Neutrophil (primary cell): ENCODE results near the gene STUB1.

Source experiments
- H3K27ac ChIP-seq: fragments of 200-600 bp; sonication (generic); 2 replicates; pipeline ENCODE4 v1.5.1; 2016; ENCODE audit warnings: mild to moderate bottlenecking, moderate library complexity
- H3K27me3 ChIP-seq: fragments of 200-600 bp; sonication (generic); 2 replicates; pipeline ENCODE4 v1.6.0; 2016; ENCODE audit warnings: mild to moderate bottlenecking
- H3K36me3 ChIP-seq: fragments of 200-600 bp; sonication (generic); 2 replicates; pipeline ENCODE4 v1.5.1; 2017
- H3K4me1 ChIP-seq, 2 experiments: fragments of 200-600 bp in 1 of 2; sonication (generic) in 1 of 2; 1 replicate in 1 of 2; 2 replicates in 1 of 2; pipeline versions ENCODE4 v1.5.1 to v1.6.1; 2013 to 2016; ENCODE audit warnings: low read depth in 1 of 2, low read length in 1 of 2, mild to moderate bottlenecking in 1 of 2, moderate library complexity in 1 of 2; ENCODE audit not compliant: control insufficient read depth in 1 of 2, insufficient read depth in 1 of 2
- H3K4me3 ChIP-seq, 2 experiments: fragments of 200-600 bp in 1 of 2; sonication (generic) in 1 of 2; 1 replicate in 1 of 2; 2 replicates in 1 of 2; pipeline ENCODE4 v1.5.1; 2013 to 2016; ENCODE audit warnings: low read depth in 1 of 2, low read length in 1 of 2, mild to moderate bottlenecking in 1 of 2, moderate library complexity in 1 of 2
- H3K9me3 ChIP-seq: fragments of 200-600 bp; sonication (generic); 2 replicates; pipeline ENCODE4 v1.5.1; 2016
- CTCF ChIP-seq: fragments of 200-600 bp; sonication (generic); IDR thresholded peaks from 2 replicates; pipeline ENCODE4 v1.5.1; 2016; ENCODE audit warnings: antibody characterized with exemption

Gene STUB1

GRCh38 chr16:652454-653305, 27.5 kb upstream of the STUB1 start:
- Histone ChIP-seq H3K36me3 (peaks cover 6% of the 10 kb centered on the region), H3K27me3 (no peaks in the 10 kb centered on the region), H3K4me1 (peaks cover 21 to 26% of the 10 kb centered on the region in 2 experiments), H3K9me3 (no peaks in the 10 kb centered on the region), H3K27ac (no peak overlapping the region), H3K4me3 (no peak overlapping the region)
- no peak for TF ChIP-seq CTCF

GRCh38 chr16:654034-654433, 26.2 kb upstream of the STUB1 start:
- no peaks in the 10 kb centered on the region for H3K27me3 ChIP-seq
- H3K4me3 ChIP-seq, result no peak overlapping the region
- H3K9me3 ChIP-seq, result no peaks in the 10 kb centered on the region
- TF ChIP-seq CTCF, result no peak
- H3K27ac ChIP-seq, result no peak overlapping the region
- H3K4me1 ChIP-seq, result peaks cover 9 to 12% of the 10 kb centered on the region in 2 experiments
- peaks cover 6% of the 10 kb centered on the region for H3K36me3 ChIP-seq

- Histone ChIP-seq H3K27ac (no peak overlapping the region), H3K36me3 (peaks cover 6% of the 10 kb centered on the region), H3K4me1 (peaks cover 9 to 13% of the 10 kb centered on the region in 2 experiments), H3K27me3 (no peaks in the 10 kb centered on the region), H3K9me3 (no peaks in the 10 kb centered on the region), H3K4me3 (no peak overlapping the region)
- no peak for TF ChIP-seq CTCF
These were observed 22.7 kb upstream of the STUB1 start for GRCh38 chr16:657487-657886.

DNA sequence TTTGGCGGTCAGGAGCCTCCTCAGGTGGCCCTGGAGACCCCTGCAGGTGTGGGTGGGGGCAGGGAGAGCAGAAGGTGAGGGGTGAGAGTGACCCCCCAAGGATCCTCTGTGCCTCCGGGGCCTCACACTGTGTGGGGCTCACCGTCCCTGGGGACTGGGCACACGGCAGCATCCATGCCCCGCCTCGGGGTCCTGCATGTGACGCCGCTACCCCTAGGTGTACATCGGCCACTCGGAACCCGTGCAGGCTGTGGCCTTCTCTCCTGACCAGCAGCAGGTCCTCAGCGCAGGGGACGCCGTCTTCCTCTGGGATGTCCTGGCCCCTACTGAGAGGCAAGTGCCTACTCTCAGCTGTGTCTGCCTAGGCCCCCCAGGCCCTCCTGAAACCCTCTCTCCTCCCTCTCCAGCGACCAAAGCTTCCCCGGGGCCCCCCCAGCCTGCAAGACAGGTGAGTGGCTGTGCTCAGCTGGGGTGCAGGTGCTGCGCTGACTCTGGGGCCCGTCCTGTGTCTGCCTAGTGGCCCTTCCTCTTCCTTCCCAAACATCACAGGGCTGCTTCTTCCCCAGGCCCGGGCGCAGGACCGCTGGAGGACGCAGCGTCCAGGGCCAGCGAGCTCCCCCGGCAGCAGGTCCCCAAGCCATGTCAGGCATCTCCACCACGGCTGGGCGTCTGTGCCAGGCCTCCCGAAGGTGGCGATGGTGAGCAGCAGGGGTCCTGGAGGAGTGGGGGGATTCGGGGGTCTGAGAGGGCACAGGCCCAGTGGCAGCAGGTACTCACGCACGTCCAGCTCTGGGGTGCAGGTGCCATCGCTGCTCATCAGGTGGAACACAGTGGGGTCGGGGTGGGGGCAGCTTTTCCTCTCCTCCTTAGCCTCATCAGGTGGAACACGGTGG, 21.3 kb upstream of the STUB1 start:
- no peak for TF ChIP-seq CTCF
- Histone ChIP-seq H3K27ac (no peak overlapping the region), H3K27me3 (no peaks in the 10 kb centered on the region), H3K36me3 (peaks cover 6% of the 10 kb centered on the region), H3K4me1 (peaks cover 9 to 13% of the 10 kb centered on the region in 2 experiments), H3K4me3 (no peak overlapping the region), H3K9me3 (no peaks in the 10 kb centered on the region)

- Histone ChIP-seq H3K27me3 (no peaks in the 10 kb centered on the region), H3K4me3 (no peak overlapping the region), H3K36me3 (peaks cover 6% of the 10 kb centered on the region), H3K27ac (no peak overlapping the region), H3K4me1 (peaks cover 9 to 13% of the 10 kb centered on the region in 2 experiments), H3K9me3 (no peaks in the 10 kb centered on the region)
- TF ChIP-seq CTCF, result no peak
These were observed 20.6 kb upstream of the STUB1 start for GRCh38 chr16:659618-660017.
